COLO829 (cell line): ENCODE data around the gene ERF.
A peak's percentile ranks its signal among the peaks of the same experiment; 100 is the strongest.

Experiments
- DNase-seq: peaks from one replicate; pipeline ENCODE4 v3.0.0; 2012; ENCODE audit warnings: low spot score

The ERF gene

GRCh38 chr19:42287017-42287826, 32.3 kb upstream of the ERF start:
- DNase-seq = no peak

GRCh38 chr19:42286349-42287016, 31.6 kb upstream of the ERF start:
- DNase-seq = no peak

GRCh38 chr19:42285988-42286348, 31.0 kb upstream of the ERF start:
- DNase-seq = no peak

- DNase-seq = no peak
Observed at GRCh38 chr19:42285541-42285941, 30.6 kb upstream of the ERF start.

GRCh38 chr19:42284591-42285341, 29.8 kb upstream of the ERF start:
- no peak for DNase-seq

GRCh38 chr19:42284066-42284501, 29.2 kb upstream of the ERF start:
- peak; percentile 92 for DNase-seq

GRCh38 chr19:42283188-42284065, 28.5 kb upstream of the ERF start:
- peak; percentile 90 for DNase-seq

GRCh38 chr19:42282819-42283187, 27.9 kb upstream of the ERF start:
- no peak for DNase-seq

GRCh38 chr19:42281827-42282762, 27.2 kb upstream of the ERF start:
- peak; percentile 48 for DNase-seq

- peak; percentile 40 for DNase-seq
Observed at GRCh38 chr19:42281146-42281826, 26.4 kb upstream of the ERF start.

- peak; percentile 52 for DNase-seq
Observed at GRCh38 chr19:42280815-42281145, 25.9 kb upstream of the ERF start.

GRCh38 chr19:42279902-42280814, 25.2 kb upstream of the ERF start:
- DNase-seq = peak; percentile 93

GRCh38 chr19:42279155-42279901, 24.4 kb upstream of the ERF start:
- DNase-seq = no peak

- no peak for DNase-seq
Observed at GRCh38 chr19:42278452-42279154, 23.7 kb upstream of the ERF start.

GRCh38 chr19:42277821-42278451, 23.0 kb upstream of the ERF start:
- no peak for DNase-seq

GRCh38 chr19:42276821-42277220, 21.9 kb upstream of the ERF start:
- DNase-seq = no peak

GRCh38 chr19:42276284-42276683, 21.4 kb upstream of the ERF start:
- DNase-seq = no peak
